HG03196 (cell line): ENCODE data around the gene TNIK.
"Not testable (repeated sequence)": the region's sequence is repeated elsewhere in the genome, so short reads cannot be mapped to it uniquely, and the experiment has no call there.

Experiments used
- ATAC-seq: cut with Tn5 transposase; IDR thresholded peaks from one replicate; pipeline ENCODE4 v1.9.1; 2021; ENCODE audit not compliant: unreplicated experiment

The TNIK gene

DNA sequence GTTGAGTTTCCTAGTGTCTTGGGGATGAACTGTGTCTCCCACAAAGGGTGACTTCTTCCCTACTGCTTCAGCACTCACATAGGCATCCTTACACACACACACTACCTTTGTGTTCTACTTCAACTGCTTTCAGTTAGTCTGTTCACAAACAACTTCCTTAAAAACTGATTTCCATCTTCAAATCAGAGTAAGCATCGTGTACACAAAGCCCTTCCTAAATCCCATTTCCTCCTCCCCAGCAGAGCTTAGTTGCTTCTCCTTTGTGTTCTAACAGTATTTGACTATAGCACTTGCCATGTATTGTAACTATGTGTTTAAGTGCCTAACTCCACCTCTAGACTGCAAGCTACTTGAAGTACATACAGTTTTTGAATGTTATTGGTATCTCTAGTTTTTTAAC is 71.7 kb downstream of the TNIK start:
- no peak for ATAC-seq

DNA sequence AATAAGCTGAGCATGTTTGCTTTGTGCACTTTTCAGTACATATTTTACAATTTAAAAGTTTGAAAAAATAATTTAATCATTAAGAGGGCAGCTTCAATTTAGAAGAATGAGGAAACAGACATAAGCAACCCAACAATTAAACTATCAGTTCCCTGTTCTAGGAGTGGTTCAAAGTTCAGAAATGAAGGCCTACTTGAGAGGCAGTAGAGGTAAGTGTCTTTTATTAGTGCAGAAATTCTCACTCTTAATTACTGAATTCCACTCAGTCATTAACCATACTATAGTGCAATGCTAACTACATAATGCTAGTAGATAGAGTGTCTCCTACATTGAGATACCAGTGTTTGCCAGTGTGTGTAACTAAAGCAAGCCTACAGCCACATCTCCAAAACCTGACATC is 73.1 kb downstream of the TNIK start:
- no peak for ATAC-seq

GRCh38 chr3:171385086-171385485 is 75.1 kb downstream of the TNIK start:
- ATAC-seq: no peak

- no peak for ATAC-seq
These were observed 75.9 kb downstream of the TNIK start for GRCh38 chr3:171384101-171384891.

GRCh38 chr3:171383206-171384018 is 76.8 kb downstream of the TNIK start:
- ATAC-seq: no peak

- not testable (repeated sequence) for ATAC-seq
These were observed 77.9 kb downstream of the TNIK start for GRCh38 chr3:171382347-171382746.

DNA sequence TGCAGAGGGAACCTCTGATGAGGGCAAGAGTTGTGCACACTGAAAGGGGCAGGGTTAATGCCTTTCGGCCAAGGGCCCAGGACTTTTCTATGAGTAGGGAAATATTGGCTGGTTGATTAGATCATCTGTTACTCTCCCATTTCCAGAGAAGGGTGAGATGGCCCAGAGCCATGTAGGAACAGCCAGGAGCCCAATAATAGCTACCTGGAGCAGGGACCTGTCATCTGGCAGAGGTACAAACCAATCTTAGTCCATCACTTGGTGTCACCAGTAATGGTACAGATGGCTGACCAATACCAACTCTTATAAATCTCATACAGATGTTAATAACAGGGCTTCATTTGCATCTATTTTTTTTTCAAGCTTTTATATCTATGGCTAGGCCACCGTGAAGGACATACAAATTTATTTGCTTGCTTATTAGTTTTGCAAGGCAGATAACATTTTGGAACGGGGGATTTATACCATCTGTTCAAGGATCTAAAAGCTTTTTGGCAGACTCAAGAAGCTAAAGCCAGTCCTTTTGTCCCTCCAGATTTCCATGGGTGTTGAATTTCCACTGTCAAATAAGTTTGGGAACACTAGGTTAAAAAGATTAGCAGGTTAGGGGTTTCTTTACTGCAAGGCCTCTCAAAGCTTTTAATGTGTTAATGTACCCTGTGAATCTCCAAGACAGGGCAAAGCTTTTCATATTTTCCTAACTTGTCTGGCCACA is 79.3 kb downstream of the TNIK start:
- ATAC-seq: no peak

DNA sequence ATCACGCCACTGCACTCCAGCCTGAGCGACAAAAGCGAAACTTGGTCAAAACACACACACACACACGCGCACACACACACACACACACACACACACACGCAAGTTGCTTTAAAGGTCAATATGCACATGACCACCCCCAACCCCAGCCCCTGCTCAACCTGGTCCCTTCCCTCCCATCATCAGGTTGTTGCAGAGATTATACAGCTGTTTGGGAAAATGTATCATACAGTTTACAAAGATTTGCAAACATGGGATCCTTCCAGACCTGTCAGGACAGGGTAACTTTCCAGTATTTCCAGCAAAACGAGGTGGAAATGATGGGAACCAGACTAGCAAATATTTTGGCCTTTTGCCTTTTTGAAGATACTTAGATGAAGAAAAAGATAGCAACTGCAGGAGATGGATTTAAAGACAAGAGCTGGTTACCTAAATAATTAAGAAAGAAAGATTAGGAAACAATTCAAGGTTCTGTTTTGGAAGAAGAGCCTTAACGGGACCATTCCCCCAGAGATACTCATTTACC is 80.2 kb downstream of the TNIK start:
- ATAC-seq: no peak

- no peak for ATAC-seq
These were observed 80.9 kb downstream of the TNIK start for GRCh38 chr3:171379281-171379680.

DNA sequence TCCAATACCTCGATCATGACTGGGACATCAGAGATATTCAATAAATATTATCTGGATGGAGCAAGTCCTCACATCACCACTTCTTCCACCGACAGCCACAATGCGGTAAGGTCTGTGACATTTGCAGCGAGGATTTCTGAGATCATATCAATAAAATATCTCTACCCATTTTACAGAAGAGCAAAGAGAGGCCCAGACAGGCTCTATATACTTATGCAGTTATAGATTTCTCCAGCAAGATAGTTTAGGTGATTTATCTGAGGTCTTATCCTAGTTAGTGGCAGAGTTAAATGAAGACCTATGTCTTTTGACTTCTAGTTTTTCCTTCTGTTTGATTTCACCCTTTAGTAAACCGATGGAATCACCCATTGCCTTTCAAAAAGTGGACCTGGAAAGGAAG is 81.6 kb downstream of the TNIK start:
- ATAC-seq: no peak

- no peak for ATAC-seq
These were observed 82.3 kb downstream of the TNIK start for GRCh38 chr3:171377859-171378258.

- no peak for ATAC-seq
These were observed 83.6 kb downstream of the TNIK start for GRCh38 chr3:171376596-171376947.

- no peak for ATAC-seq
These were observed 84.3 kb downstream of the TNIK start for GRCh38 chr3:171375666-171376595.

DNA sequence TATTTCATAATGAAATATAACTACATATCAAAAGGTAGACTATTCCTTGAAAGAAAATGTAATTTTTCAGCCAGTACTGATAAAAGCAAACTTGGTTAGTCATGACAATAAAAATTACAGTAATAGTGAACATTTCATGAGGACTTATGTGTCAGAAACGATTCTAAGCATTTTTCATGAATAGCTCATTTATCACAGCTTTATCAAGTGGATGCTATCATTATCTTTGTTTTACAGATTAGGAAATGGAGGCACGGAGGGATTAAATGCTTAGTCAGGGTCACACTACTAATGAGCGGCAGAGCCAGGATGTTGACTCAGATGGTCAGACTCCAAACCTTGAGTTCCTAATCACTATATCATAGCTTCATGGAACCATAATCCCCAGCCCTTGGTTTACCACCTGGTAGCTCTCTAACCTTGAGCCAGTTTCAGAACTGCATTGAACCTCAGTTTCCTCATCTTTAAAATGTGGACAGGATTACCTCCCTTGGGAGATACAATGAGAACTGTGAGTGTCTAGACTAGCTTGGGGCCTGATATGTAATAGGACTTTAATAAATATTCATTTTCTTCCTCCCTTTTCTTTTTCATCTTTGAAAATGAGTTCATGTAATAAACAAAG is 85.4 kb downstream of the TNIK start:
- ATAC-seq: no peak

DNA sequence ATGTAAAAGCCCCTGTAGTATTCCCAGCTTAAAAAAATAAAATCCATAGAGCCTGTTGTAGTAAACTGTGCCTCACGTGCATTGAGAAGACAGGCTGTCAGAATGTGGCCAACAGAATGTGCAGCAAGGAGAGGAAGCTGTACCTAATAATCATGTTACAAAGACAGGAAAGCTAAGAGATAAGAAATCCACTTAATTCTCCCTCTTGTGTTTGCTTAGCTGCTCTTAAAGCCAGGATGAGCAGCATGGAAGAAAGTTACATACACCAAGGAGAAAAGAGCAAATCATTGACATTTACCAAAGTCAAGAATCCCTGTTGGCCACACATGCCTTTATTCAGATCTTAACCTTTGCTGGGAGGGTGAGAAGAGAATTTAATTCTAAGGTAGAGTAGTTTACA is 85.9 kb downstream of the TNIK start:
- no peak for ATAC-seq

DNA sequence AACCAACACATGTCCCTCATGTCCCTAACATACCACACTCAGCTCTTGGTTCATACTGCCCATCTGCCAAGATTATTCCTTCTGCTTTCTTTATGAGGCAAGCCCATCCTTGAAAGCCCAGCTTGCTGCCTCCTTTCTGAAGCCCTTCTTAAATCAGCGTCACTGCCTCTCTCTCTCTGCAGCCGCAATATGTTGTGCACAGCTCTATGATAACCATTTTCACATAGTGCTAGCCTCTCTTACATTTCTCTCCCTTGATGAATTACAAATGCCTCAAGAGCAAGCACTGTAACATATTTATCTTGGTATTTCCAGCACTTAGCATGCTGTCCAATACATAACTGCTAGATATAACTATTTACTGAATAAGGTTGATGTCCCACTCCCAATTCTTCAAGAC is 86.5 kb downstream of the TNIK start:
- ATAC-seq: no peak

DNA sequence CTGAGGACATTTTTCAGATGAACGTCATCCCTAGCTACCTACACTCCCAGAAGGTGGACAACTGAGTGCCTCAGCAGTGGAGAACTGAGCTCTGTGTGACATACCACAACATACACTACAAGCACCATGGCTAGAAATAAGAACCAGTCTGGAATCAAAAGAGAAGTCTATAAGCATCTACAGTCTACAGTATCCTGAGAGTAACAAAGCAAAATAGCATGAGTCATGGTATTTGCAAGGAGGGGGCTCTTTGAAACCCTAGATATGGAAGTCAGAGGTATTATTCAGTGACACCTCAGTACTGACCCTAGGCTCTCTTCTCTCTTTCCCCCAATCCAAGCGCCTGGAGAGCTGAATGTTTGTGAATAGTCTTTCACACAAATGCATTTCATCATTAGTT is 87.5 kb downstream of the TNIK start:
- ATAC-seq: no peak

GRCh38 chr3:171371354-171371753 is 88.9 kb downstream of the TNIK start:
- no peak for ATAC-seq

DNA sequence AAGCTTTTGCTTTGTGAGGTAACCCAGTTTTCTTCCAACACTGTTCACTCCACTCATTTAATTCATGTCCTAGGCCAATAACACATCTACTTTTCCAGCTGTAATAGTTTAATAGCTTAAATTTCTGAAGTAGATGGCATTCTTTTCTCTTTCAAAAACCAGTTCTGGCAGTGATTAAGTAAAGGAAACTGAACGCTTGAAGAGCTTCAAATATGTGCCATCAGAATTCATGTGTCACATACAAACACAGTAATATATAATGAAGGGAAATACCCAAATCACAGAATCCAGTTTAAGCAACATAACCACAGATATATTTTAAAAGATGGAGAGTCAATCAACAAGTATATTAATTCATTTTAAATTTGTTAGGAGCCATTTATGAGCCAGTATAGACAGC is 91.0 kb downstream of the TNIK start:
- ATAC-seq: no peak

- not testable (repeated sequence) for ATAC-seq
These were observed 93.5 kb downstream of the TNIK start for GRCh38 chr3:171366738-171367137.
